H54 (cell line): ENCODE measurements around the gene ZDHHC3.

Experiments
- DNase-seq: peaks from one replicate; pipeline ENCODE4 v3.0.0; 2011; ENCODE audit warnings: low spot score, mixed read lengths; ENCODE audit not compliant: insufficient read length
- FAIRE-seq: peaks from 3 replicates; lab custom pipeline; 2011; peaks lifted over from hg19 to GRCh38; lab: Jason Lieb, UNC
- POLR2A ChIP-seq: IDR thresholded peaks from 2 replicates; pipeline ENCODE4 v1.6.1; 2011; ENCODE audit warnings: low read depth, mild to moderate bottlenecking, low read length

ZDHHC3 gene

DNA sequence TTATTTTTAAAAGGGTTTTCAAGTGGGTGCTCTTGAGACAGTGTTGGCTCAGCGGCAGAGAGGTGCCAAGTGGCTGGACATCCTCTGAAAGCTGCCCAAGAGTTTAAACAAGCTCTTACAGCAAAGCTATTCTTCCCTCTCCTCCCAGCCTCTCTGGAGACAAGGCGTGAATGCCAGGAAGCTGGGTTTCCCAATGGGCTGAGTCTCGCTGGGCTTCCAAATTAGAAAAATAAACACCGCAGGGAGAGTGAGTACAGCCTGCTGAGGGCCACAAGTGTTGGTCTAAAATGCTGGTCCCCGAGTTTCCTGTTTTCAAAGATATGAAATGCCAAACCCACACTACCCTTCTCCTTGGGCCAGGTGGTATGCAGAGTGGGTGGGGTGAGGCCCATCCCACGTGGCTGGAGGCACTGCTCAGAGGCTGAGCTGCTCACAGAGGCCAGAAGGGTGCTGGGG, 36.4 kb downstream of the ZDHHC3 start:
- DNase-seq = no peak
- FAIRE-seq = no peak
- no peak for TF ChIP-seq POLR2A

GRCh38 chr3:44932986-44933944, 42.7 kb downstream of the ZDHHC3 start:
- no peak for TF ChIP-seq POLR2A
- DNase-seq = no peak
- FAIRE-seq = no peak

- no peak for FAIRE-seq
- no peak for DNase-seq
- no peak for TF ChIP-seq POLR2A
Observed at GRCh38 chr3:44932271-44932670, 43.7 kb downstream of the ZDHHC3 start.

DNA sequence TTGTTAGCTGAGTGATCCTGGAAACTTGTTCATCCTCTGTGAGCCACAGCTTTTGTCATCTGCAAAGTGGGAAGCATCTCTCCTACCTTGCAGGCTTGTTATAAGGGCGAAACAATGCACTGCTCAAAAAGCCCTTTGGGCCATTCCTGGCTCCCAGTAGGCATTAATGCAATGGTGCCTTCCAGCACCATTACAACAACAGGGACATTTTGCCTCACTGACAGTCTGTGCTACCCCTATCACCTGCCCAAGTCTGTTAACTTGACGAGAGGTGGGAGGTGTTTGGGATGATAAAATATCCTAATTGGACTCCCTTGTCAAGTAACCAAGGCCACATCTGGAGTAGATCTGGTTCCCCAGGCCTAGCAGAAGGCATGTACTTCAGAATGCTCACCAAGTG, 44.2 kb downstream of the ZDHHC3 start:
- DNase-seq (no peak), FAIRE-seq (no peak)
- no peak for TF ChIP-seq POLR2A

DNA sequence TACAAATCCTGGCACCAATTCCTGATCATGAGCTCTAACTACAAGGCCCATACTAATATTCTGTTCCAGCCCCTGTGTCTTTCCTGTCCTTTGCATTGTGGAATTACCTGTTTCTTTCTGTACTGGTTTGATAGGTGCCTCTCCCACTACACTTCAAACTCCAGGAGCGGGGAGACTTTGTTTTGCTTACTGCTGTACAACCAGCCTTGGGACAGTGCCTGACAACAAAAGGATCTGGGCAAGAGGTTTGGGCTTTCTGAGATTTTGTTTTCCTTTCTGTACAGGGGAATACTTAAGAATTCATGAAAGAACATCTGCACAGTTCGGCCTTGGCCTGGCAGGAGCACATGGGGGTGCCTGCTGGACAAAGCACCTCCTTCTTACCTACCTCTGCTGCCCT, 45.1 kb downstream of the ZDHHC3 start:
- TF ChIP-seq POLR2A = no peak
- DNase-seq = no peak
- no peak for FAIRE-seq

GRCh38 chr3:44929782-44930181, 46.2 kb downstream of the ZDHHC3 start:
- FAIRE-seq = no peak
- no peak for TF ChIP-seq POLR2A

GRCh38 chr3:44927371-44927770, 48.6 kb downstream of the ZDHHC3 start:
- no peak for TF ChIP-seq POLR2A
- FAIRE-seq (no peak), DNase-seq (no peak)

More at GRCh38 chr3:44929782-44930181, 46.2 kb downstream of the ZDHHC3 start:
- no peak for DNase-seq

DNA sequence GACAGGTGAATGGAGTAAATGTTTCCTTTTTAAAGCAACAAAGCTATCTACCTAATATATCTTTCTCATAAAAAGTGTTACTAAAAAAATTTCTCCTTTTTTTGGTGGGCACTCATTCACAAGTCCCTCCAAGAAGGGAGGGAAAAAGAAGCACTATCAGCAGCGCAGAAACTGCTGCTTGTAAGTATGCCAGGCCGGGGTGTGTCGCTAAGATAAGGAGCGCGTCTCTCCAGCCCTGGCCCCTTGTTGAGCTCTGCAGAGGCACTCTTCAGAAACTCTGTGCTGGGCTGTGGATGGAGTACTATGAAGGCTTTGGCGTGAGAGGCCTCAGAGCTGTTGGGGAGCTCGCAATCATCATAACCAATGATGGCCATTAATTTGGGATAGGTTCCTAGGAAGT, 49.1 kb downstream of the ZDHHC3 start:
- no peak for FAIRE-seq
- TF ChIP-seq POLR2A = no peak
- no peak for DNase-seq

DNA sequence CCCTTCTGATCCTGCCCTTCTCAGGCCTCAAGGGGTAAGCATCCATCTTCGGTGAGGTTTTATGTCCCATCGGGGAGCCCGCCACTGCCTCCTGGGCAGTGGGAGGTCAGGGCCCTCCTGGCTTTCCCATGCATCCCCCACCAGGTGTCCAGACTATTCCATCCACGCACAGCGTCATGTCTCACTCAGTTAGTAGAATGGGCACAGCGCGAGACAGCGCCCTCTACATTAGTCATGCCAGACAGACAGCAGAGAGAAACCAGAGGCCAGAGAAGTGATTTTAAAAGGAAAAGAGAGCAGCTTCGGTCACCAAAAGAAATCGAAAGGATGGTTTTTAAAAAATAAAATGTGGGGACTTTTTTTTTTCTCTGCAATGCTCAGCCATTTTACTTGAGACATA, 49.8 kb downstream of the ZDHHC3 start:
- FAIRE-seq (no peak), DNase-seq (no peak)

GRCh38 chr3:44924457-44925084, 51.4 kb downstream of the ZDHHC3 start:
- no peak for TF ChIP-seq POLR2A
- FAIRE-seq = no peak
- no peak for DNase-seq

More for the DNA sequence above, 49.8 kb downstream of the ZDHHC3 start:
- no peak for TF ChIP-seq POLR2A

GRCh38 chr3:44923632-44924456, 52.1 kb downstream of the ZDHHC3 start:
- DNase-seq = no peak
- no peak for FAIRE-seq
- no peak for TF ChIP-seq POLR2A

DNA sequence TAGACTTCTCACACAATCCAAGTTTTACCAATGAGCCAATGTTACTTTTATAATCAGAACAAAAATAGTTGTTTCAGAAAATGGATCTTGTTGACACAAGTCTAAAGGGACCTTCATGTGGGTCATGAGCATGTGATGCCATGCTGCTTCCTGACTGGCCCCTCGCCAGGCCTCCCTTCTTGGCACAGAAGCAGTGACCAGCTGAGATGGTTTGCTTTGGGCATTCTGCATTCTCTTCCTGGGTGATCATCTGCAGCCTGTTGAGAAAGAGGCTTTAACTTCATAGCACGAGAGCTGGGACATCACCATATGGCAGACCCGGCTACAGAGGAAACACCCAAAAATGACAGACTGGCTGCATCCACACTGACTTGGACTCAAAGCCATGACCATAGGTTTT, 55.9 kb downstream of the ZDHHC3 start:
- no peak for FAIRE-seq
- DNase-seq = no peak
- no peak for TF ChIP-seq POLR2A

- DNase-seq (no peak), FAIRE-seq (no peak)
- TF ChIP-seq POLR2A = no peak
Observed at GRCh38 chr3:44918581-44918980, 57.4 kb downstream of the ZDHHC3 start.
